Occipital lobe (tissue), 2 donors: ENCODE results near the gene ERO1A. TPM values are rescaled to one million over a fixed set of nuclear protein-coding genes. Genes with fewer than 3 reads are reported as not detected.

Experiments
- DNase-seq: peaks from one replicate; lab custom pipeline; 2025; lab: John Stamatoyannopoulos, UW
- total RNA-seq: library from RNA; depleted of rRNA; stranded (reverse); fragments of >200 nt; gene quantifications from one replicate; pipeline ENCODE4 v1.2.3, GENCODE V29; 2014

ERO1A gene
- total RNA-seq, 1 donor from 2014 or later = 42.7 TPM

GRCh38 chr14:52609445-52610044 lies 85.8 kb downstream of the ERO1A start:
- DNase-seq = no peak

GRCh38 chr14:52607061-52607460 lies 88.3 kb downstream of the ERO1A start:
- no peak for DNase-seq

GRCh38 chr14:52602131-52602530 lies 93.2 kb downstream of the ERO1A start:
- no peak for DNase-seq

- DNase-seq = no peak
These were observed 95.4 kb downstream of the ERO1A start for GRCh38 chr14:52599974-52600373.

- DNase-seq = no peak
These were observed 96.8 kb downstream of the ERO1A start for GRCh38 chr14:52598568-52598967.

- DNase-seq = no peak
These were observed 98.5 kb downstream of the ERO1A start for GRCh38 chr14:52596861-52597260.

DNA sequence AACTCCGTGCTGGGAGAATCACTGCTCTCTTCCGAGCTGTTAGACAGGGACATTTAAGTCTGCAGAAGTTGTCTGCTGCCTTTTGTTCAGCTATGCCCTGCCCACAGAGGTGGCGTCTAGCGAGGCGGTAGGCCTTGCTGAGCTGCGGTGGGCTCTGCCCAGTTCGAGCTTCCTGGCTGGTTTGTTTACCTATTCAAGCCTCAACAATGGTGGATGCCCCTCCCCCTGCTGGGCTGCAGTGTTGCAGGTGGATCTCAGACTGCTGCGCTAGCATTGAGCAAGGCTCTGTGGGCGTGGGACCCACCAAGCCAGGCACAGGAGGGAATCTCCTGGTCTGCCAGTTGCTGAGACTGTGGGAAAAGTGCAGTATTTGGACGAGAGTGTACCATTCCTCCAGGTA lies 99.0 kb downstream of the ERO1A start:
- DNase-seq = no peak

DNA sequence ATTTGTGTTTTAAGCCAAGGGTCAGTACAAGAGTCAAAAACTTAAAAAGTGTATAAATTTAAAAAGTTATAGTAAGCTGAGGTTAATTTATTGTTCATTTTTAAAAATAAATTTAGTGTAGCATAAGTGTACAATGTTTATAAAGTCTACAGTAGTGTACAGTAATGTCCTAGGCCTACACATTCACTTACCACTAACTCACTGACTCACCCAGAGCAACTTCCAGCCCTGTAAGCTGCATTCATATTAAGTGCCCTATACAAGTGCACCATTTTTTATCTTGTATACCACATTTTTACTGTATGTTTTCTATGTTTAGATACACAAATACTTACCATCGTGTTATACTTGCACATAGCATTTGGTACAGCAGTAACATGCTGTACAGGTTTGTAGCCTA lies 105.0 kb downstream of the ERO1A start:
- DNase-seq = no peak

Other genes starting within 250 kb of the ERO1A start
- 73.8 TPM for gene TXNDC16, start 143.1 kb downstream of the ERO1A start, total RNA-seq
- gene GPR137C, start 142.7 kb downstream of the ERO1A start, total RNA-seq = 27.8 TPM
- 131 TPM for gene PSMC6, start 11.6 kb upstream of the ERO1A start, total RNA-seq
- 29.8 TPM for gene STYX, start 34.6 kb upstream of the ERO1A start, total RNA-seq
- gene GNPNAT1, start 96.0 kb upstream of the ERO1A start, total RNA-seq = 30.4 TPM